ENCODE results near the gene AKAP13.

Gene AKAP13

GRCh38 chr15:85743392-85744055, 363.1 kb downstream of the AKAP13 start:
- DNase-seq = no peak

GRCh38 chr15:85744579-85744978, 364.2 kb downstream of the AKAP13 start:
- DNase-seq = no peak

GRCh38 chr15:85745023-85745422, 364.6 kb downstream of the AKAP13 start:
- no peak for DNase-seq

- no peak for DNase-seq
Measured at GRCh38 chr15:85745525-85746150, 365.2 kb downstream of the AKAP13 start.

- DNase-seq = no peak
Measured at GRCh38 chr15:85746641-85747040, 366.2 kb downstream of the AKAP13 start.

GRCh38 chr15:85748176-85748575, 367.8 kb downstream of the AKAP13 start:
- DNase-seq = no peak

- DNase-seq = no peak
Measured at GRCh38 chr15:85748729-85749128, 368.3 kb downstream of the AKAP13 start.

- DNase-seq = no peak
Measured at GRCh38 chr15:85749261-85750151, 369.1 kb downstream of the AKAP13 start.

- peak in 1 of 2 donors; percentile 9 for DNase-seq
Measured at GRCh38 chr15:85750319-85751290, 370.2 kb downstream of the AKAP13 start.

- DNase-seq = no peak
Measured at GRCh38 chr15:85751291-85752123, 371.1 kb downstream of the AKAP13 start.

GRCh38 chr15:85752124-85752475, 371.7 kb downstream of the AKAP13 start:
- DNase-seq = no peak

GRCh38 chr15:85752491-85752961, 372.1 kb downstream of the AKAP13 start:
- peak in 1 of 2 donors; percentile 28 for DNase-seq

GRCh38 chr15:85753261-85753660, 372.9 kb downstream of the AKAP13 start:
- no peak for DNase-seq

- peak; percentile 27 to 38 for DNase-seq
Measured at GRCh38 chr15:85753791-85754452, 373.5 kb downstream of the AKAP13 start.

GRCh38 chr15:85754989-85755388, 374.6 kb downstream of the AKAP13 start:
- no peak for DNase-seq

GRCh38 chr15:85755471-85755870, 375.1 kb downstream of the AKAP13 start:
- DNase-seq = no peak

GRCh38 chr15:85755942-85756341, 375.5 kb downstream of the AKAP13 start:
- DNase-seq = no peak

GRCh38 chr15:85756411-85757072, 376.1 kb downstream of the AKAP13 start:
- DNase-seq = peak; percentile 78 to 80

GRCh38 chr15:85757073-85757938, 376.9 kb downstream of the AKAP13 start:
- DNase-seq = no peak
